Smooth muscle cell (in vitro differentiated cells): Measurements from ENCODE around the gene C6orf120. TPM values are rescaled to one million over a fixed set of nuclear protein-coding genes. Genes with fewer than 3 reads are reported as not detected.

Source experiments
- DNase-seq: peaks from one replicate; lab custom pipeline; 2025; ENCODE audit not compliant: unreplicated experiment; lab: John Stamatoyannopoulos, UW
- H2AFZ ChIP-seq: fragments of 200-600 bp; sonication (generic); 2 replicates; pipeline ENCODE4 v1.6.0; 2016; ENCODE audit warnings: antibody characterized with exemption, low read depth, mild to moderate bottlenecking
- H3F3A ChIP-seq: fragments of 200-600 bp; sonication (generic); 2 replicates; pipeline ENCODE4 v1.6.0; 2017; ENCODE audit warnings: antibody characterized with exemption, low read depth
- H3K27ac ChIP-seq: fragments of 200-600 bp; sonication (generic); 2 replicates; pipeline ENCODE4 v1.5.1; 2016; ENCODE audit warnings: low read depth, mild to moderate bottlenecking
- H3K27me3 ChIP-seq: fragments of 200-600 bp; sonication (generic); 2 replicates; pipeline ENCODE4 v1.6.1; 2016; ENCODE audit warnings: low read depth, mild to moderate bottlenecking
- H3K36me3 ChIP-seq: fragments of 200-600 bp; sonication (generic); 2 replicates; pipeline ENCODE4 v1.5.1; 2016; ENCODE audit warnings: low read depth
- H3K4me1 ChIP-seq: fragments of 200-600 bp; sonication (generic); 2 replicates; pipeline ENCODE4 v1.5.1; 2016; ENCODE audit warnings: low read depth
- H3K4me2 ChIP-seq: fragments of 200-600 bp; sonication (generic); 2 replicates; pipeline ENCODE4 v1.6.0; 2016; ENCODE audit warnings: mild to moderate bottlenecking
- H3K4me3 ChIP-seq: fragments of 200-600 bp; sonication (generic); 2 replicates; pipeline ENCODE4 v1.5.1; 2016; ENCODE audit warnings: mild to moderate bottlenecking
- H3K79me2 ChIP-seq: fragments of 200-600 bp; sonication (generic); 2 replicates; pipeline ENCODE4 v1.6.0; 2016; ENCODE audit warnings: low read depth, mild to moderate bottlenecking
- H3K9ac ChIP-seq: fragments of 200-600 bp; sonication (generic); 2 replicates; pipeline ENCODE4 v1.6.0; 2016; ENCODE audit warnings: low read depth
- H3K9me3 ChIP-seq: fragments of 200-600 bp; sonication (generic); replicated peaks from 2 replicates; pipeline ENCODE4 v1.5.1; 2016; ENCODE audit warnings: low read depth
- H4K20me1 ChIP-seq: fragments of 200-600 bp; sonication (generic); 2 replicates; pipeline ENCODE4 v1.6.0; 2016; ENCODE audit warnings: low read depth
- CTCF ChIP-seq: fragments of 200-600 bp; sonication (generic); IDR thresholded peaks from 2 replicates; pipeline ENCODE4 v1.5.1; 2017; ENCODE audit warnings: borderline replicate concordance, mild to moderate bottlenecking, antibody characterized with exemption; ENCODE audit not compliant: insufficient read depth, poor library complexity, severe bottlenecking
- WGBS: methylation state at CpG from one replicate; pipeline ENCODE4 v1.1.7; 2016; ENCODE audit warnings: low lambda C conversion rate; 5-methylcytosine and 5-hydroxymethylcytosine counted together
- polyA plus RNA-seq: library from polyadenylated mRNA; unstranded; fragments of >200 nt; fragmentation: Nextera tagmentation; extraction: Ambion mirVana; gene quantifications from 2 replicates; pipeline ENCODE4 v1.2.1, GENCODE V29; 2016
- total RNA-seq: library from RNA; depleted of rRNA; stranded (reverse); fragments of >200 nt; gene quantifications from 2 replicates; pipeline ENCODE4 v1.2.3, GENCODE V29; 2014

C6orf120 gene
- total and polyA plus RNA-seq, 2 experiments from 2014 or later = 30.2 to 50.2 TPM

GRCh38 chr6:169659820-169660610, 41.9 kb upstream of the C6orf120 start:
- no peaks in the 10 kb centered on the region for H4K20me1 ChIP-seq
- no peak overlapping the region for H3K4me2 ChIP-seq
- no peak overlapping the region for H3K4me3 ChIP-seq
- no peak for DNase-seq
- H3K27me3 ChIP-seq = no peaks in the 10 kb centered on the region
- H3K4me1 ChIP-seq = no peaks in the 10 kb centered on the region
- no peaks in the 10 kb centered on the region for H3K9me3 ChIP-seq
- H3K79me2 ChIP-seq = no peaks in the 10 kb centered on the region
- no peak overlapping the region for H3K27ac ChIP-seq
- H2AFZ ChIP-seq = no peak overlapping the region
- no peaks in the 10 kb centered on the region for H3F3A ChIP-seq
- no peak overlapping the region for H3K9ac ChIP-seq
- H3K36me3 ChIP-seq = no peaks in the 10 kb centered on the region
- WGBS = 98% methylated on average over 23 of the region's 26 CpGs
- no peak for TF ChIP-seq CTCF

GRCh38 chr6:169660751-169661390, 41.1 kb upstream of the C6orf120 start:
- Histone ChIP-seq H2AFZ (no peak overlapping the region), H4K20me1 (no peaks in the 10 kb centered on the region), H3K9me3 (no peaks in the 10 kb centered on the region), H3K79me2 (no peaks in the 10 kb centered on the region), H3K4me2 (no peak overlapping the region), H3K36me3 (no peaks in the 10 kb centered on the region), H3F3A (no peaks in the 10 kb centered on the region), H3K9ac (no peak overlapping the region), H3K4me1 (no peaks in the 10 kb centered on the region), H3K4me3 (no peak overlapping the region), H3K27ac (no peak overlapping the region), H3K27me3 (no peaks in the 10 kb centered on the region)
- no peak for DNase-seq
- no peak for TF ChIP-seq CTCF
- 96% methylated on average over 26 of the region's 26 CpGs for WGBS

- no peaks in the 10 kb centered on the region for H3F3A ChIP-seq
- no peaks in the 10 kb centered on the region for H4K20me1 ChIP-seq
- no peak overlapping the region for H3K4me2 ChIP-seq
- H2AFZ ChIP-seq = no peak overlapping the region
- no peaks in the 10 kb centered on the region for H3K36me3 ChIP-seq
- H3K9me3 ChIP-seq = no peaks in the 10 kb centered on the region
- no peaks in the 10 kb centered on the region for H3K4me1 ChIP-seq
- no peak overlapping the region for H3K9ac ChIP-seq
- H3K27me3 ChIP-seq = no peaks in the 10 kb centered on the region
- no peak overlapping the region for H3K4me3 ChIP-seq
- no peak for TF ChIP-seq CTCF
- H3K79me2 ChIP-seq = no peaks in the 10 kb centered on the region
- no peak overlapping the region for H3K27ac ChIP-seq
- 94% methylated on average over 7 of the region's 7 CpGs for WGBS
- no peak for DNase-seq
Observed at GRCh38 chr6:169661391-169661756, 40.6 kb upstream of the C6orf120 start.
